ENCODE data around the gene PEAR1.

Gene PEAR1

GRCh38 chr1:156914440-156914856 lies 20.9 kb downstream of the PEAR1 start:
- TF ChIP-seq HDGF (IDR thresholded peaks at IDR 0.05; ENCODE audit: borderline replicate concordance) (no peak), TARDBP (IDR thresholded peaks at IDR 0.05) (no peak), ELF4 (IDR thresholded peaks at IDR 0.05) (no peak), FOXA1 (IDR thresholded peaks at IDR 0.05) (no peak), ARNT (IDR thresholded peaks at IDR 0.05) (no peak), SP1 (IDR thresholded peaks at IDR 0.05) (no peak), CTBP1 (IDR thresholded peaks at IDR 0.05; ENCODE audit: borderline replicate concordance) (no peak)
- DNase-seq (ENCODE audit: extremely low spot score): no peak
- ChIA-PET POLR2A (interaction anchor here (0.8 kb wide), 1 partner anchor 185 kb away, joined by 3 read pairs; no protein-coding TSS in a partner anchor), CTCF (interaction anchor here (0.6 to 1.7 kb wide), 3 partner anchors 14 to 37 kb away, joined by 3 to 7 read pairs (median 4); no protein-coding TSS in a partner anchor)

DNA sequence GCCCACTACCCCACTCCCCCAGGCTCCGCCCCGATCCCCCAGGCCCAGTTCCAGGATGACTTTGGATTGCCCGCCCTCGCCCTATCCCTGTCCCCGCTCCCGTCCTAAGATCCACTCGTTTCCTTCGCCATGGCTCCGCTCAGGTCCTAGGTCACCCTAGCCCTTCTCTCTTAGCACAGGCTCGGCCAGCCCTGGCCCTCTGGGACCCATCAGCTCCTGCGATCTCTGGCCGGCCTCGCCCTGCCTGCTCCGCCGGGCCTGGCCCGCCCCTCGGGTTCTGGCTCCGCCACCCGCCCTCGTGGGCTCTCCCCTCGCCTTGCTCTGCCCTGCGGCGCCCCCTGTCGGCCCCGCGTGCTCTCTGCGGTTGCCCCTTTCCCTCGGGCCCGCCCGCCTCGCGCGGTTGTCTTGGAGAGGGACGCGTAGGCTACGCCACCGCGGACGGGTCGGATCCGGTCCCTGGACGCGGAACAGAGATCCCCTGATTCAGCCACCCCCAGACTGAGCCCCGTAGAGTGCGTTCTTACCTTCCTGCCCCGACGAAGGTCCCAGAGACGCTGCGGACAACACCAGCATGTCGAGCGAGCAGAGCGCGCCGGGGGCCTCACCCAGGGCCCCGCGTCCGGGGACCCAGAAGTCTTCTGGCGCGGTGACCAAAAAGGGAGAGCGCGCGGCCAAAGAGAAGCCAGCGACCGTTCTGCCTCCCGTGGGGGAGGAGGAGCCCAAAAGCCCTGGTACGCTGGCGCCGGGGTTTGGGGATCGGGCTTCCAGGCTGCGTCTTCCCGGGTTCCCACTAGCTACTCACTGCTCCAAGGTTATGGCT lies 26.9 kb downstream of the PEAR1 start, which contains the start of gene LRRC71:
Gene LRRC71 (plus strand): TSS at position 400 of the 820 bp plus-strand sequence. CDS start 172 bp downstream, at position 572.
- peak; percentile 53; the same call in 1 of the 2 replicates for TF ChIP-seq L3MBTL2 (conservative IDR thresholded peaks at IDR 0.05)
- no peak for TF ChIP-seq ZNF384 (IDR thresholded peaks at IDR 0.05)
- TF ChIP-seq ARNT (IDR thresholded peaks at IDR 0.05): peak; percentile 57; the same call in 1 of the 2 replicates

GRCh38 chr1:156921053-156921529 lies 27.6 kb downstream of the PEAR1 start:
- no peak for TF ChIP-seq TARDBP (IDR thresholded peaks at IDR 0.05)
- ChIA-PET CTCF (interaction anchor here (0.6 to 1.8 kb wide), 6 partner anchors 10 to 195 kb away, joined by 3 to 8 read pairs (median 4); no protein-coding TSS in a partner anchor), POLR2A (interaction anchor here (1.7 kb wide), 1 partner anchor 193 kb away, joined by 3 read pairs; the partner anchor contains the start of genes ISG20L2 and METTL25B)

More for the DNA sequence above, 26.9 kb downstream of the PEAR1 start, which contains the start of gene LRRC71:
- peak; percentile 99 for DNase-seq (ENCODE audit: extremely low spot score)
- ChIA-PET CTCF (interaction anchor here (0.6 to 1.8 kb wide), 19 partner anchors 8 to 296 kb away, joined by 3 to 8 read pairs (median 3); partner anchors contain the start of gene NTRK1), POLR2A (interaction anchor here (1.7 kb wide), 1 partner anchor 192 kb away, joined by 3 read pairs; the partner anchor contains the start of genes ISG20L2 and METTL25B)

DNA sequence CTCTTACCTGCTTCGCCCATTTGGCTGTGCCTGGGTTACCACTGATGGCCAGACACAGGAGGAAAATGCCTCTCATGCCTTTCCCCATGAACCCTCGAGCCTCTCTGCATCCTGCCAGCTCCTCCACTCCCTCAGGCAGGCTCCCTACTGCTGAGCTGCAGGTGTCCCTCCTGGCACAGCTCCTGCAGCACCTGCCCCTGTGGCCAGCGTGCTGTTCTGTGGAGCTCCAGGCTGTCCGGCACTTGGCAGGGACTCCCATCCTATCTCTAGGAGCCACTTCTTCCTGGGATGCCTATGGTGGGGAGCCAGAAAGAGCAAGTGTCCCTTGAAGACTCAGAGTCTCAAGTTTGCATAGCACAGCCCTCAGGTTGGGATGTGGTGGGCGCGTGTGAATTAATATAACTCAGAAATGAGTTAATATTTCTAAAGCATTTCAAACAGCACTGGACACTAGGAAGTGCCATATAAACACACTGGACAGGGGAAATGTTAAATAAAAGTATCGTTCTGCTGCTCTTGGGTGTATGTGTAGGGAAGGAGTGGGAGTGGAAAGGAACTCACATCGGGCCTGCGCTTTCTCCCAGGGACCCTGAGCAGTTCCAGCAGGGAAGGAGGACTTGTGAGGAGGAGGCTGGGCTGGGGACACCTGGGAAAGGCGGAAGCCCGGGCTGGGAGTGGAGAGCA lies 29.6 kb downstream of the PEAR1 start:
- CTCF ChIA-PET: interaction anchor here (1.2 kb wide), 1 partner anchor 31 kb away, joined by 4 read pairs; no protein-coding TSS in a partner anchor
- POLR2A ChIA-PET: no interaction called here
- no peak for DNase-seq (ENCODE audit: extremely low spot score)
- TF ChIP-seq HDGF (IDR thresholded peaks at IDR 0.05; ENCODE audit: borderline replicate concordance): no peak
- TF ChIP-seq FOXA1 (IDR thresholded peaks at IDR 0.05): no peak
- TF ChIP-seq SP1 (IDR thresholded peaks at IDR 0.05): no peak
- no peak for TF ChIP-seq BHLHE40 (IDR thresholded peaks at IDR 0.05; ENCODE audit: borderline replicate concordance)
- TF ChIP-seq CTBP1 (IDR thresholded peaks at IDR 0.05; ENCODE audit: borderline replicate concordance): no peak
- TF ChIP-seq PKNOX1 (IDR thresholded peaks at IDR 0.05): no peak
- TF ChIP-seq FOXM1 (IDR thresholded peaks at IDR 0.05; ENCODE audit: borderline replicate concordance): no peak
- no peak for TF ChIP-seq NFRKB (IDR thresholded peaks at IDR 0.05)
- TF ChIP-seq FOXK2 (IDR thresholded peaks at IDR 0.05): no peak
- TF ChIP-seq ARNT (IDR thresholded peaks at IDR 0.05): no peak
- TF ChIP-seq TARDBP (IDR thresholded peaks at IDR 0.05): no peak
- TF ChIP-seq ELF4 (IDR thresholded peaks at IDR 0.05): no peak
- TF ChIP-seq LEF1 (IDR thresholded peaks at IDR 0.05; ENCODE audit: borderline replicate concordance): no peak
- no peak for TF ChIP-seq ZNF384 (IDR thresholded peaks at IDR 0.05)
- no peak for TF ChIP-seq SUZ12 (IDR thresholded peaks at IDR 0.05)
- no peak for TF ChIP-seq L3MBTL2 (conservative IDR thresholded peaks at IDR 0.05)

More at GRCh38 chr1:156921053-156921529, 27.6 kb downstream of the PEAR1 start:
- DNase-seq (ENCODE audit: extremely low spot score): no peak

DNA sequence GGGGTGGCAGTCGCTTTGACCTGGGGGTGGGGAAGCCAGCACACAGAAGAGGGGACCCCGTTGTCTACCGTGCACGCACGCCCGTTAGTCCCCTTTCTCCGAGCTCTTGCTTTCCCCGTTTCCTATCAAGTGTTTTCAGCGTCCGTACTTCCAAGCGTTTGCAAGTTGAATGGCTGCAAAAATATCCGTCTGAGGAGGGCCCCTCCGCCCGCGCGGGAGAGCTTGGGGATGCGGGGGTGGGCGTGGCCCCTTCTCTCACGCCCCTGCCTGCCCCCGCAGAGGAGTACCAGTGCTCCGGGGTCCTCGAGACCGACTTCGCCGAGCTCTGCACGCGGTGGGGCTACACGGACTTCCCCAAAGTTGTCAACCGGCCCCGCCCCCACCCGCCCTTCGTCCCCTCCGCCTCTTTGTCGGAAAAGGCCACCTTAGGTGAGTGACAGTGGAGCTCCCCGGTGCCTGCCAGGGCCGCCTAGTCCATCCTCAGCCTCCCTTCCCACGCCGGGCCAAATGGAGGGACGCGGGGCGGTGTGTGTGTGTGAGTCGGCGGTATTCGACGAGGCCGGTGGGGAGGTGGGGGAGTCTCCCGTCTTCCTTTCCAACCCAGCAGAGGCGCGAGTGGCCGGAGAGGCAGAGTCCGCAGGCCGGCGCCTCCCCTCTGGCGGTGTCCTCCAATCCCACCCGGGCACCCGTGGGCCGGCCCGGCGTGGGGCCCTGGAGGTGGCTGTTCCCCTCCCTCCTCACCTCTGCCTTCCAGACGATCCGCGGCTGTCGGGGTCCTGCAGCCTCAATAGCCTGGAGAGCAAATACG lies 30.4 kb downstream of the PEAR1 start:
- POLR2A ChIA-PET: no interaction called here
- TF ChIP-seq ZNF384 (IDR thresholded peaks at IDR 0.05) (no peak), SUZ12 (IDR thresholded peaks at IDR 0.05) (no peak), FOXA1 (IDR thresholded peaks at IDR 0.05) (no peak), HDGF (IDR thresholded peaks at IDR 0.05; ENCODE audit: borderline replicate concordance) (no peak), TARDBP (IDR thresholded peaks at IDR 0.05) (no peak), PKNOX1 (IDR thresholded peaks at IDR 0.05) (no peak), CTBP1 (IDR thresholded peaks at IDR 0.05; ENCODE audit: borderline replicate concordance) (no peak)
- CTCF ChIA-PET: no interaction called here
- DNase-seq (ENCODE audit: extremely low spot score): no peak

DNA sequence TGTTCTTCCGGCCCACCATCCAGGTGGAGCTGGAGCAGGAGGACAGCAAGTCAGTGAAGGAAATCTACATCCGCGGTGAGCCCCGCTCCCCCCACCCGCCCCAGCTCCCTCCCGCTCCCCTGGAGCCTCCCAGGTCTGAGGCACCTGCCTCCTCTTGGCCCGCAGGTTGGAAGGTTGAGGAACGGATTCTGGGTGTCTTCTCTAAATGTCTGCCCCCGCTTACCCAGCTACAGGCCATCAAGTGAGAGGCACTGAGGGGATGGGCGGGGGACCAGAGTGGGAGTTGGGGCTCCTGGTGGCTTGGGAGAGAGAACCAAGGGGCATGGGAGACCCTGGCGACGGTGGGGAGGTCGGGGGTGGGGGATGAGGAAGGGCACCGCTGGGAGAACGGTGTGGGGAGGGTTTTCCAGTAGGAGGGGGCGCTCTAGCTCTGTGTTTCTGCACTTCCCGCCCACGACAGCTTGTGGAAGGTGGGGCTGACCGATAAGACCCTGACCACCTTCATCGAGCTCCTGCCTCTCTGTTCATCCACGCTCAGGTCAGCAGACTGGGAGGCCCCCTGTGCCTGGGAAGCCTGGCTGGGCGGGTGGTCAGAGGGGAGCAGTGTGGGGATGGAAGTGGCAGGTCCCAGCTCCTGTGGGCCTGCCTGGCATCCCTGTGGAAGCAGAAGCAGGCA lies 31.1 kb downstream of the PEAR1 start:
- ChIA-PET CTCF (no interaction called here), POLR2A (no interaction called here)
- TF ChIP-seq FOXM1 (IDR thresholded peaks at IDR 0.05; ENCODE audit: borderline replicate concordance): no peak
- no peak for TF ChIP-seq PKNOX1 (IDR thresholded peaks at IDR 0.05)
- TF ChIP-seq L3MBTL2 (conservative IDR thresholded peaks at IDR 0.05): no peak
- TF ChIP-seq CTBP1 (IDR thresholded peaks at IDR 0.05; ENCODE audit: borderline replicate concordance): no peak
- no peak for TF ChIP-seq ELF4 (IDR thresholded peaks at IDR 0.05)
- no peak for TF ChIP-seq TARDBP (IDR thresholded peaks at IDR 0.05)
- no peak for TF ChIP-seq SP1 (IDR thresholded peaks at IDR 0.05)
- no peak for TF ChIP-seq ZNF384 (IDR thresholded peaks at IDR 0.05)
- TF ChIP-seq SUZ12 (IDR thresholded peaks at IDR 0.05): no peak
- no peak for TF ChIP-seq FOXK2 (IDR thresholded peaks at IDR 0.05)
- no peak for DNase-seq (ENCODE audit: extremely low spot score)
